Stimulated activated CD8-positive, alpha-beta memory T cell treated with anti-CD3 and anti-CD28 coated beads, Interleukin-12 subunit alpha, Interleukin-12 subunit beta, amount 100 ng/mL, for 4 hours (primary cell): ENCODE data around the gene ZNG1B.
"Not testable (repeated sequence)": the region's sequence is repeated elsewhere in the genome, so short reads cannot be mapped to it uniquely, and the experiment has no call there.

ENCODE experiments used
- DNase-seq: peaks from one replicate; pipeline ENCODE4 v3.0.0-alpha.2; 2020; ENCODE audit warnings: low read depth

The ZNG1B gene

DNA sequence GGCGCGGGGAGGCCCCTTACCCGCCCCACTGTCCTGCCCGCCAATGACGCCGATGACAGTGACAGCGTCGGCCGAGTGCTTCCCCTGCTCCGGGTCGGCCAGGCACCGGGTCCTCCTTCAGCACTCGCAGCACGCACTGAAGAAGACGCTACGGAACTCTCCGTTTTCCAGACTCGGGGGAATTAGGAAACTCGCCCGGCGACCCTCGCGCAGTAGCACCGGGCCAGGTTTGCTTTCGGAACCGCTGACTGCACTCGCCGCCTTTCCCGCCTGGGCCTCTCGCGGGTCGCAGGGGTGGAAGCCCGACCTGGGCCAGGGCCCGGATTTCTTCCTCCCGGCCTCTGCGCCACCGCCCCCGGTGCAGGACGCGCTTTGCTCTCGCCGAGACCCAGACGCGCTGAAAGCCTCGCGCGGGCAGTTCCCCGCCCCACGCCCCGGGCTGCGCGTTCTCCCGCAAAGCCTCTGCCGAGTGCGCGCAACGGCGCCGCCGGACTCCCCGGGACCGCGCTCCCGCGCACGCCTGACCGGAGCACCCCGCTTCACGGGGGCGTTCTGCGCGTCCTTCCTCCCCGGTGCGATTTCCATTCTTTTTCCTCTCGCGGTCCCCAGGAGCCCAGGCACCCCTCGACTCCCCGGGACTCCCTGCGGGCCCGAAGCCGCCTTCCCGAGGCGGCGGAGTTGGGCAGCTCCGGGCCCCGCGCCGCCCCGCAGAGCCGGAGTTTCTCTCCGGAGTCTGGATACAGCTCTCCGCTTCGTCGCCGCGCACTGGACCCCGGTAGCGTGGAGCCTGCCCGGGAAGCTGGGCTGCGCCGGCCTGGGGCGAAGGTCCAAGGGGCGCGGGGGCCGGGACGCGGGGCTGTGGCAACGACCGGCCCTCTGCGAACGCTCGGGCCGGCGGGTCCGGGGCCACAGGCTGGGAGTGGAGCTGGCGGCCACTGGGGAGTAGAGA lies 65.9 kb downstream of the ZNG1B start:
- not testable (repeated sequence) for DNase-seq

- DNase-seq: not testable (repeated sequence)
Measured at GRCh38 chr2:113504081-113504480, 66.6 kb downstream of the ZNG1B start.

GRCh38 chr2:113507394-113508140 lies 70.1 kb downstream of the ZNG1B start:
- not testable (repeated sequence) for DNase-seq

DNA sequence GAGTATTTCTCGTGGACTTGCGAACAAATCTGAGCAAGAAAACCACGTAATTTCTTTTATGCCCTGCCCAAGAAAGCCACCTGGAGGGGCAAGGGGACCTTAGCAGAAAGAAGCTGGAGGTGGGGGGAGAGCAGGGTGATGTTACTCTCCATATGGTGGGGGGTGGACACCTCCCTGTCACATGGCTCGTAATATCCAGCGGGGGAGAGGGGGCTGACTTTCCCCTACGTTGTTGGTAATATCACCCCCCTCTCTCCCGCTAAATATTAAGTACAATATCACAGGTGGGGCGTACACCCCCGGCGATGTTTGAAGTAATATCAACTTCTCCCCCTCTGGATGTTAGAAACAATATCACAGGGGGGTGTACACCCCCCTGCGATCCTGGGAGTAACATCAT lies 70.7 kb downstream of the ZNG1B start:
- DNase-seq: not testable (repeated sequence)

DNA sequence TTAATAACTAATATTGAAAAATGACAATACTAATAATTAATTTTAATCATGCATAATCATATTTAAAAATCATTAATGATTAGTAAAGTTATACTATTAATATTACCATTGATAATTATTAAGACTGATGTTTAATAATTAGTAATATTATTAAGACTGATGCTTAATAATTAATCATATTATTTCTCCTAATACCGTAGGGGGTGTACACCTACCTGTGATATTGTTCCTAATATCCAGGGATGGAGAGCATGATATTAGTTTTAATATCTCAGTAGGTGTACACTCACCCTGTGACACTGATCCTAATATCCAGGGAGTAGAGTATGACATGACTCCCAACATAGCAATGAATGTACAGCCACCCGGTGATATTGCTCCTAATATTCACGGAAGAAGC lies 73.4 kb downstream of the ZNG1B start:
- DNase-seq: not testable (repeated sequence)

DNA sequence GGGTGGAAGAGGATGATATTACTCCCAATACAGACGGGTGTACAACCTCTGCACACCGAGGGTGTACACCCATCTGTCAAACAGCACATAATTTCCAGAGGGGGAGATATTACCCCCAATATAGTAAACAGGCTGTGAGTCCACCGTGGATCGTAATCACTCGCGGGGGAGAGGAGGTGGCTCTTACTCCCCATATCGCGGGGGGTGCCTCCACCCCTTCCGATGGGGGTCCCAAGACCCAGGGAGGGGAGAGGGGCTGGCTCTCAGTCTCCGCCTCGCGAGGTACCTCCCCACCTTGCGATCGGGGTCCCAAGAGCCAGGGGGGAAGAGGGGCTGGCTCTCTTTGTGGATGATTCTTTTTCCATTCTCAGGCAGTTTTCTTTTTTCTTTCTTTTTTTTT lies 74.4 kb downstream of the ZNG1B start:
- not testable (repeated sequence) for DNase-seq

- not testable (repeated sequence) for DNase-seq
Measured at GRCh38 chr2:113515457-113515856, 78.0 kb downstream of the ZNG1B start.

DNA sequence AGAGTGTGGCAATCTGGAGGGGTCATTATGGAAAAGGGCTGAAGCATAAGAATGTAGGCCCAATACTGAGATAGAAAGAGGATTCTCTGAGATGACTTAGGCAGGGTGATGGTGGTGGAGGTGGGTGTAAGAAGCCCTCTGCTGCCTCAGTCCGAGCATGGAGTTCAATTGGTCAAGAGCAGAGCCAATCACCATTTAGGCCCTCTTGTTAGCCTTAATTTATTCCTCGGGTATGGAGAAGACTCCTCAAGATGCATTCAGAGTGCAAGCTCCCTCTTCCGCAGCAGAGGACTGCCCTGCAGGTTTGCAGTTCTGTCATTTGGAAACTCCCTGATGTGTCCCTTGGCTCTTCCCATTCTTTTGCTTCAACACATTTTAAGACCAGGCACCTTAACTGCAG lies 78.5 kb downstream of the ZNG1B start:
- not testable (repeated sequence) for DNase-seq

DNA sequence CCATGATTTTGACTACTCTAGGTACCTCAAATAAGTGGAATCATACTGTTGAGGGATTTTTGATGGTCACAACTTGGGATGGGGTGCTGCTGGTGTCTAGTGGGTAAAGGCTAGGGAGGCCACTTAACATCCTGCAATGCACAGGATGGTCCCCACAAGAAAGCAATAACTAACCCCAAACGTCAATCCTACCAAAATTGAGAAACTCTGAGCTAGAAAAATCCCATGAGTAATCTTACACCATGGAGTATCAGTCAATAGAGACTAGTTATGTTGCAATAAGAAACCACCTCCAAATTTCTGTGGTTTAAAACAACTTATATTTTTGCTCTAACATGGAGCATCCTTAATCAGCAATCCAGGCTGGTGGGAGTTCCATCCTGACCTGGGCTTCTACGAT lies 79.5 kb downstream of the ZNG1B start:
- DNase-seq: not testable (repeated sequence)

DNA sequence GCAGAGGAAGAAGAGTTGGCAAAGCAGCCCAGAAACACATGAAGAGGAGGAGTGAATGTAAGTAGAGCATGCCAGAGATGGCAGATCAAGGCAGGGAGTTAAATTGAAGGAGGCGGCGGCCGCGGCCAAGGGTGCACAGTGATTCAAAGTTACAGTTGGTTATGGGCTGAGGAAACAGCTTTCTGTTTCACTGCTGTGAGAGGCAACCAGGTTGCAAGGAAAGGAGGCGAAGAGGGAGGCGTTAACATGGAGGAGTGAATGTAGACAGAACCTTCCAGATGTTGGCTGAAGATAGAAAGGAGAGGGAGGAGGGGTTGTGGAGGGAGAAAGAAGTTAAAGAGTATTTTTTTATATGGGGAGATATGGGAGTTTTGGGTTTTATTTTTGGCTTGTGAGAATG lies 83.3 kb downstream of the ZNG1B start:
- DNase-seq: not testable (repeated sequence)

DNA sequence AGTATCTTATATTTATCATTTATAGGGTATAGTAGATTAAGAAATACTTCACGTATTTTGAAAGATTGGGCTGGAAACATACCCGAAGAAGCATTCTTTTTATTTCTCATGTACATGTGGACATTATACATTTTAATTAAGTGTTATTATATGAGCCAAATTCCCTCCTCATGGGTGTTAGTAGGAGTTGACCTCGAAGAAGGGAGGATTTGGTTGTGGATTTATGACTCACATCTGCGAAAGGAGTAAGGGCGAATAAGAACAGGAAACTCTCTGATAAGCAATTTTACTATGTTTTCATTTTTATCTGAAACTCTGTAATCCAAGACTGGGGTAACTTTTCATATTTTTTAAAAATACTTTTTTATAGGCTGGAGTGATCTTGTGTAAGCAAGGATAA lies 84.0 kb downstream of the ZNG1B start:
- not testable (repeated sequence) for DNase-seq

DNA sequence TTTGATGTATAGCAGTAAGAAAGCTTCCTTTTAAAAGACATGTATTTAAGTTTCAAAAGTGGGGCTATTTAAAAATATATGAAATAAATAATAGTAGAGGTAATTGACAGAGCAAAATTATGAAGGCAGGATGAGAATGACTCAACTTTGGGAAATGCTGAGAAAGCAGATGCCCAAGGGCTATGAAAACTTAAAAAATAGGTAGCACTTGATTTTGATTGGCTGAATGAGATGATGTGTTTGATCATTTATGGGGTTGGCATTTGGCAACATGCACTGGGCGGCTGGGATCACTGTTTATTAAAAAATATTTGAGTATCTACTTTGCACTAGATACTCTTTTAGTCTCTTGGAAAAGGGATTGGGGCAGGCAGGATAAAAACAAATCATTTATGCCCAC lies 87.5 kb downstream of the ZNG1B start:
- not testable (repeated sequence) for DNase-seq

DNA sequence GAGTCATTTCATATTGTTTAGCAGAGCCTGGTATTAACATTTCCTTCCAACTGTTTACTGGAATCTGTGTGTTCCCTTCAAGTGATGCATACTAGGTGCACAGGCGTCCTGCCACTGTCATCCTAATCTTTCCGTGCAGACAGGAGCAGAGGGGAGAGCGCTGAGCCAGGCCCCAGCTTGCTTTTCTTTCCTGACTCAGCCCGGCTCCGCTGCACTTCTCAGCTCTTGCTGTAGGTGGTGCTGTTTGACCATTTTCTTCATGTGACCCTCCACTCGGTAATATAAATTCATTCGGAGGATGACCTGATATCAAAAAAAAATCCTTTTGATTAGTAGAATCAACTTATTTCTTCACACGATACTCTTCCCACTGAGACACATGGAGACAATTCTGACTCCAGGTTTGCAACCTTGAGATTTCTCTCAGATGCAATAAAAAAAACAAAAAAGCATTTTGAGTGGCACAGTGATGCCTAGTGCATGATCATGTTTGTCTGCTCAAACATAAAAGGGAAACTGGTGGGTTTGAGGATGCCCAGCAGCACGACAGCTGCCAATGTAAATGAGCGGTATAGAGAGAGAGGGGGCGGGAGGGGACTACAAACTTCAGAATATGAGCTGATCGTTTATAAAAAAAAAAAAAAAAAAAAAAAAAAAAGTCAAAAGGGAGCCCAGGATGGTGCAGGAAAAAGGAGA lies 90.0 kb downstream of the ZNG1B start:
- not testable (repeated sequence) for DNase-seq

GRCh38 chr2:113528126-113528525 lies 90.6 kb downstream of the ZNG1B start:
- not testable (repeated sequence) for DNase-seq

- not testable (repeated sequence) for DNase-seq
Measured at GRCh38 chr2:113528904-113529303, 91.4 kb downstream of the ZNG1B start.

DNA sequence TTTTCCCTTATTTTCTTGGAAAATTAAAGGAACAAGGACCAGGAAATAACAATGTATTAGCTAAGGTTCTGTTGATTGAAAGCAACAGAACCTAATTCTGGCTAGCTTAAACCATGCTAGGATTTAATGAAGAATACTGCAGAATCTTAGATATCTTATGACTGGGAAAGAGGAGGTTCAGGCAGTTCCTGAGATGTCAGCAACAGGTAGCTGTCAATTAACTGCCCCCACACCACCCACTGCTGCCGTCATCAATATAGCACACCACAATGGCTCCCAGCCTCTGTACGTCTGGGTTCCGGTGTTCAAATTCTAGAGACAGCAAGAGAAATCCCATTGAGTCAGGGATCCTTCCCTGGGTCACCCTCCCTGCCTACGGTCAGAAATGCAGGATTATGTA lies 95.5 kb downstream of the ZNG1B start:
- DNase-seq: not testable (repeated sequence)

DNA sequence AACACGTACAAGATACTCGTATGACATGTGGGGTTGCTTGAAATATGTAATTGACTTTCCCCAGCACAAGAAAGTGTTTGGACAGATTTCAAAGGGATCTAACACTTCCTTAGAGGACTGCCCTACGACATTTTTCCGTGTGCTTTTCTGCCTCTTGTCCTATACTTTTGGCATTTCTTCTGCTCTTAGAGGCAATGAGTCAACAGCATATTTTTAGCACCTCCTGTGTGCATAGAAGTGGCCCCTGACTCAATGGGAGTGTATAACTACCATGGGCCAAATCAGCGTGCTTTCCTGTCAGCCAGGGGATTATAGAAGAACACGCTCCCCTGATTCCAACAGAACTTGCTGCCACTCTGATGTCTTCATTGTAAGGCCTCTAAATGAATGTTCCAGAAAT lies 99.1 kb downstream of the ZNG1B start:
- not testable (repeated sequence) for DNase-seq

DNA sequence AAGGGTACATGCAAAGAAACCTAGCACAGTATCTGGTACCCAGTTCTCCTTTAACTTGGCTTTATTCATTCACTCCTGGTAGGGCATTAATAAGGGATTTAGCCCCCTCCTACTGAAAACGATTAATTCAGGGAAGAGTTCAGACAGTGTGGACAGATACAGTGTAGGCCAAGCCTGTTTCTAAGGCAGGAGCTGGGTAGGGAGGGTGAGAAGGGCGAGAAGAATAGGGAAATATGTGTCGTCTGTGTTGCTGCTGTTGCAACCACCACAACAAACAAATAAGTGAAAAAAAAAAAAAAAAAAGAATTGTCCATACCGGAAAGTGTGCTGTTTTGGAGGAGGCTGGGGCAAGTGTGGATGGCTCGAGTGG lies 103.3 kb downstream of the ZNG1B start:
- DNase-seq: not testable (repeated sequence)

GRCh38 chr2:113541204-113541975 lies 103.9 kb downstream of the ZNG1B start:
- DNase-seq: not testable (repeated sequence)

DNA sequence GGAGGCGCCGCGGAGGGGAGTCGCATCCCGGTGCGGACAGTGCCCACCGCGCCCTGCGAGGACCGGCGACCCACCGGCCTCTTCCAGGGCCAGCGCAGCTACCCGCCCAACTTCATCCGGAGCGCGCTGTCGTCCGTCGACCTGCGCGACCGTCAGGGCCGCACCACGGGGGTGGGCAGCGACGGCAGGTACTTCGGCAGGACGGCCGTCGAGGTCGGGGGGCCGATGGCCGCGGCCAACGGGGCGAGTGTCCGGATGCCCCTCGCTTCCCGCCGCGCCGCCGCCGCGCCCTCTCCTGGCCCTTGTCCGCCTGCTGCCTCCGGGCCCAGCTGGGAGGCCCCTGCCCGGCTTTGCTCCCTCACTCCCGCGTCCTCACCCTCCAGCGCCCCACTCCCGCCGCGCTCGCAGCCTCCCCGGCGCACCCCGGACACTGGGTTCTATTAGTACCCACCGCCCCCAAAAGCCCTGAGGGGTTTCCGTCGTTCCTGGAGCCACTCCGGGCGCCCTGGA lies 104.5 kb downstream of the ZNG1B start:
- DNase-seq: not testable (repeated sequence)

DNA sequence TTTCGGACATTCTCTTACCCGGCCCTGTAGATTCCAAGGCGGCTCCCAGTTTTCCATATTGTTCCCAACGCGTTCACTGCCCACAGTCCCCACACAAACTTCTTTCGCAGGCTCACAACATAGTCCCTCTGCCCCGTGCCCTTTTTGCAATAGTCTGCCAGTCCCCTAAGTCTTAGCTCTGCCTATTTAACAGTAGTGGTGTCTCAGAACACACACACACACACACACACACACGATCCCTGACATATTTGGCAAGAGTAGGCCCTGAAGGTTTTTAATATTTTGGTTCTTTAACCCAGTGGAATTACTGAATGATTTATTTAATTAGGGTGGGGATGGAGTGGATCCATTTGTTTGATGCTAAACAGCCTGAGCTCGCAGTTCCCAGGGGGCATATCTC lies 105.0 kb downstream of the ZNG1B start:
- DNase-seq: not testable (repeated sequence)
